OCI-LY7 (cell line): ENCODE measurements around the gene CCR4.
"Not testable (repeated sequence)": the region's sequence is repeated elsewhere in the genome, so short reads cannot be mapped to it uniquely, and the experiment has no call there.

ENCODE experiments used
- EZH2phosphoT487 ChIP-seq: fragments of 200-600 bp; sonication (generic); IDR thresholded peaks from 2 replicates; pipeline ENCODE4 v1.6.1; 2018; ENCODE audit warnings: low read depth, borderline replicate concordance, mild to moderate bottlenecking, mixed run types, antibody characterized with exemption, low read length, moderate library complexity, mixed read lengths
- TF ChIP-seq, protein P1 (sequence below): fragments of 200-600 bp; sonication (generic); conservative IDR thresholded peaks from 2 replicates; pipeline ENCODE4 v1.5.1; 2014; ENCODE audit warnings: mild to moderate bottlenecking, antibody characterized with exemption, low read length, moderate library complexity, mixed read lengths

DNA sequence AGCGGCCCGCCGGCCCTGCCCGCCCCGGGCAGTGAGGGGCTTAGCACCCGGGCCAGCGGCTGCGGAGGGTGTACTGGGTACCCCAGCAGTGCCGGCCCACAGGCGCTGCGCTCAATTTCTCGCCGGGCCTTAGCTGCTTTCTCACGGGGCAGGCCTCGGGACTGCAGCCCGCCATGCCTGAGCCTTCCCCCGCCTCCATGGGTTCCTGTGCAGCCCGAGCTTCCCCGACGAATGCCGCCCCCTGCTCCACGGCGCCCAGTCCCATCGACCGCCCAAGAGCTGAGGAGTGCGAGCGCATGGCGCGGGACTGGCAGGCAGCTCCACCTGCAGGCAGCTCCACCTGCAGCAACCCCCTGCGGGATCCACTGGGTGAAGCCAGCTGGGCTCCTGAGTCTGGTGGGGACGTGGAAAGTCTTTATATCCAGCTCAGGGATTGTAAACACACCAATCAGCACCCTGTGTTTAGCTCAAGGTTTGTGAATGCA is 48.5 kb upstream of the CCR4 start:
- TF ChIP-seq, protein P1, sequence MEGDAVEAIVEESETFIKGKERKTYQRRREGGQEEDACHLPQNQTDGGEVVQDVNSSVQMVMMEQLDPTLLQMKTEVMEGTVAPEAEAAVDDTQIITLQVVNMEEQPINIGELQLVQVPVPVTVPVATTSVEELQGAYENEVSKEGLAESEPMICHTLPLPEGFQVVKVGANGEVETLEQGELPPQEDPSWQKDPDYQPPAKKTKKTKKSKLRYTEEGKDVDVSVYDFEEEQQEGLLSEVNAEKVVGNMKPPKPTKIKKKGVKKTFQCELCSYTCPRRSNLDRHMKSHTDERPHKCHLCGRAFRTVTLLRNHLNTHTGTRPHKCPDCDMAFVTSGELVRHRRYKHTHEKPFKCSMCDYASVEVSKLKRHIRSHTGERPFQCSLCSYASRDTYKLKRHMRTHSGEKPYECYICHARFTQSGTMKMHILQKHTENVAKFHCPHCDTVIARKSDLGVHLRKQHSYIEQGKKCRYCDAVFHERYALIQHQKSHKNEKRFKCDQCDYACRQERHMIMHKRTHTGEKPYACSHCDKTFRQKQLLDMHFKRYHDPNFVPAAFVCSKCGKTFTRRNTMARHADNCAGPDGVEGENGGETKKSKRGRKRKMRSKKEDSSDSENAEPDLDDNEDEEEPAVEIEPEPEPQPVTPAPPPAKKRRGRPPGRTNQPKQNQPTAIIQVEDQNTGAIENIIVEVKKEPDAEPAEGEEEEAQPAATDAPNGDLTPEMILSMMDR = not testable (repeated sequence)
- not testable (repeated sequence) for TF ChIP-seq EZH2phosphoT487
